Measurements from ENCODE around the gene HPD. TPM values are rescaled to one million over a fixed set of nuclear protein-coding genes. Genes with fewer than 3 reads are reported as not detected.
"Not testable (repeated sequence)": the region's sequence is repeated elsewhere in the genome, so short reads cannot be mapped to it uniquely, and the experiment has no call there.

The HPD gene
- total RNA-seq, 2 donors from 2014 or later: 0.42 TPM; not detected in 1

- intact Hi-C loops (cut with DNase I, micrococcal nuclease): loop anchor here in 1 of 2 donors (2.0 kb wide), 1 partner anchor 16 kb away; no protein-coding TSS in a partner anchor
- peak; percentile 20 for ATAC-seq
- peak; percentile 84 to 94 for DNase-seq
Observed at GRCh38 chr12:121795034-121795968, 63.4 kb downstream of the HPD start.

GRCh38 chr12:121794534-121795033 lies 64.1 kb downstream of the HPD start:
- peak; percentile 56 to 69 for DNase-seq
- ATAC-seq: no peak
- intact Hi-C loops (cut with DNase I, micrococcal nuclease): loop anchor here (2.0 to 5.0 kb wide), 2 partner anchors 16 to 97 kb away; no protein-coding TSS in a partner anchor

- ATAC-seq (peak; percentile 50), DNase-seq (peak; percentile 93 to 95)
- intact Hi-C loops (cut with DNase I, micrococcal nuclease): loop anchor here (2.0 to 5.0 kb wide), 2 partner anchors 17 to 97 kb away; no protein-coding TSS in a partner anchor
Observed at GRCh38 chr12:121793838-121794533, 64.7 kb downstream of the HPD start.

- ATAC-seq (peak; percentile 21), DNase-seq (peak in 1 of 2 donors; percentile 77)
- intact Hi-C loops (cut with DNase I, micrococcal nuclease): loop anchor here in 1 of 2 donors (5.0 kb wide), 1 partner anchor 96 kb away; no protein-coding TSS in a partner anchor
Observed at GRCh38 chr12:121793440-121793837, 65.2 kb downstream of the HPD start, which contains the start of gene RHOF. Gene RHOF (minus strand): TSS chr12:121793688. CDS start chr12:121793633, 55 bp downstream.

- DNase-seq (peak in 1 of 2 donors; percentile 64), ATAC-seq (no peak)
- intact Hi-C loops (cut with DNase I, micrococcal nuclease): loop anchor here in 1 of 2 donors (5.0 kb wide), 1 partner anchor 96 kb away; no protein-coding TSS in a partner anchor
Observed at GRCh38 chr12:121792607-121793439, 65.8 kb downstream of the HPD start.

- peak; percentile 71 to 79 for DNase-seq
- ATAC-seq: peak; percentile 34
- intact Hi-C loops (cut with DNase I, micrococcal nuclease): loop anchor here in 1 of 2 donors (5.0 kb wide), 1 partner anchor 95 kb away; no protein-coding TSS in a partner anchor
Observed at GRCh38 chr12:121791671-121792551, 66.7 kb downstream of the HPD start.

GRCh38 chr12:121790785-121791184 lies 67.9 kb downstream of the HPD start:
- intact Hi-C loops (cut with DNase I, micrococcal nuclease): loop anchor here in 1 of 2 donors (5.0 kb wide), 1 partner anchor 93 kb away; no protein-coding TSS in a partner anchor
- ATAC-seq: not testable (repeated sequence)

GRCh38 chr12:121789800-121790728 lies 68.6 kb downstream of the HPD start:
- ATAC-seq (no peak), DNase-seq (peak; percentile 79 to 80)
- intact Hi-C loops (cut with DNase I, micrococcal nuclease): loop anchor here in 1 of 2 donors (5.0 kb wide), 1 partner anchor 93 kb away; no protein-coding TSS in a partner anchor

More at GRCh38 chr12:121790785-121791184, 67.9 kb downstream of the HPD start:
- DNase-seq: not testable (repeated sequence)

Other genes starting within 250 kb of the HPD start
- gene ORAI1, start 232.3 kb downstream of the HPD start, total RNA-seq: 10 to 100 TPM; 13.7 to 15.5 TPM
- not detected for gene MORN3, start 189.2 kb downstream of the HPD start, total RNA-seq
- gene TMEM120B, start 146.1 kb downstream of the HPD start, total RNA-seq: 1 to 10 TPM; 4.7 to 5.8 TPM
- gene RHOF, start 65.2 kb downstream of the HPD start, total RNA-seq: 100 to 1,000 TPM in 1 of 2 donors, 10 to 100 TPM in 1; 60.3 to 148 TPM
- gene SETD1B, start 54.9 kb downstream of the HPD start, total RNA-seq: 10 to 100 TPM; 24.6 to 27.5 TPM
- gene PSMD9, start 29.9 kb upstream of the HPD start, total RNA-seq: 10 to 100 TPM; 48.0 to 49.5 TPM
- under 1 TPM; 0.34 to 0.75 TPM for gene CFAP251, start 59.7 kb upstream of the HPD start, total RNA-seq
- 1 to 10 TPM; 6.5 to 6.7 TPM for gene BCL7A, start 163.0 kb upstream of the HPD start, total RNA-seq
- 100 to 1,000 TPM; 125 to 175 TPM for gene MLXIP, start 219.9 kb upstream of the HPD start, total RNA-seq